K562 (cell line): ENCODE data around the gene EPHB1. TPM values are rescaled to one million over a fixed set of nuclear protein-coding genes. Genes with fewer than 3 reads are reported as not detected.

Experiments used
- ATAC-seq: fragments of 200-7000 bp; cut with Tn5 transposase; 3 replicates; pipeline ENCODE4 v1.9.1; 2020; ENCODE audit warnings: moderate library complexity
- BruUV-seq: library from RNA; stranded (reverse); fragments of 400-500 nt; replicated peaks from 2 replicates; lab custom pipeline; 2021; lab: Mats Ljungman, UMichigan
- CTCF ChIA-PET: fragments of 300-600 bp; formaldehyde crosslinking; extraction: SDS; loops from one replicate; lab custom pipeline; 2021; ENCODE audit warnings: low intra/inter-chr PET ratio; lab: Yijun Ruan, JAX
- POLR2A ChIA-PET: fragments of 300-600, 350-650 bp; sonication (Branson Sonifier 250); formaldehyde crosslinking; extraction: SDS; loops from one replicate; lab custom pipeline; 2021; ENCODE audit warnings: antibody characterized with exemption, inconsistent platforms; lab: Yijun Ruan, JAX
- DNase-seq, 4 experiments: peaks; one replicate each; pipeline versions ENCODE4 v3.0.0 to v3.0.0-alpha.2; 2011 to 2018; ENCODE audit warnings: low spot score in 3 of 4, mixed read lengths in 3 of 4; ENCODE audit errors: extremely low read depth in 1 of 4
- FAIRE-seq: peaks from 2 replicates; lab custom pipeline; 2011; peaks lifted over from hg19 to GRCh38; lab: Jason Lieb, UNC
- H2AFZ ChIP-seq: 2 replicates; pipeline ENCODE4 v1.6.0; 2011; ENCODE audit warnings: low read depth, low read length, control low read depth, inconsistent platforms
- H3K27ac ChIP-seq: fragments of 200-600 bp; 3 replicates; pipeline ENCODE4 v1.8.0; 2011; ENCODE audit warnings: low read depth, mild to moderate bottlenecking, control low read depth, inconsistent platforms, low read length, moderate library complexity, mixed read lengths; ENCODE audit errors: extremely low read depth
- H3K27me3 ChIP-seq, 2 experiments: fragments of 300-600 bp in 1 of 2; 2 replicates in 1 of 2; 3 replicates in 1 of 2; pipeline versions ENCODE4 v1.6.0 to v1.8.0; 2011; ENCODE audit warnings: inconsistent platforms in 2 of 2, low read length in 2 of 2, mild to moderate bottlenecking in 1 of 2, mixed read lengths in 1 of 2, moderate library complexity in 1 of 2; ENCODE audit not compliant: control insufficient read depth in 2 of 2, insufficient read depth in 2 of 2
- H3K36me3 ChIP-seq: fragments of 300-600 bp; 3 replicates; pipeline ENCODE4 v1.8.0; 2011; ENCODE audit warnings: mild to moderate bottlenecking, low read length, inconsistent platforms; ENCODE audit not compliant: control insufficient read depth, insufficient read depth
- H3K4me1 ChIP-seq, 2 experiments: fragments of 200-600 bp in 1 of 2; replicated peaks in 1 of 2; 2 replicates in 1 of 2; 3 replicates in 1 of 2; pipeline versions ENCODE4 v1.5.1 to v1.8.0; 2011; ENCODE audit warnings: inconsistent platforms in 2 of 2, low read length in 2 of 2, mild to moderate bottlenecking in 1 of 2, mixed read lengths in 1 of 2, moderate library complexity in 1 of 2; ENCODE audit not compliant: control insufficient read depth in 2 of 2, insufficient read depth in 2 of 2
- H3K4me2 ChIP-seq: 2 replicates; pipeline ENCODE4 v1.6.1; 2011; ENCODE audit warnings: low read length, control low read depth, inconsistent platforms, mixed read lengths; ENCODE audit not compliant: insufficient read depth
- H3K4me3 ChIP-seq: fragments of 200-600 bp; sonication (generic), shearing (Covaris generic); 2 replicates; pipeline ENCODE4 v1.5.1; 2016; ENCODE audit warnings: control low read depth, inconsistent platforms
- H3K79me2 ChIP-seq: fragments of 200-600 bp; 3 replicates; pipeline ENCODE4 v1.8.0; 2011; ENCODE audit warnings: low read length, inconsistent platforms; ENCODE audit not compliant: control insufficient read depth, insufficient read depth
- H3K9ac ChIP-seq, 2 experiments: 2 replicates each; pipeline versions ENCODE4 v1.6.0 to v1.6.1; 2011; ENCODE audit warnings: low read depth in 2 of 2, low read length in 2 of 2, control low read depth in 1 of 2, inconsistent platforms in 1 of 2, mild to moderate bottlenecking in 1 of 2, mixed read lengths in 1 of 2; ENCODE audit not compliant: insufficient read depth in 1 of 2
- H3K9me1 ChIP-seq: one replicate; pipeline ENCODE4 v1.6.0; 2011; ENCODE audit warnings: inconsistent platforms, mild to moderate bottlenecking, low read length, moderate library complexity; ENCODE audit not compliant: control insufficient read depth, insufficient read depth
- H3K9me3 ChIP-seq: replicated peaks from 2 replicates; pipeline ENCODE4 v1.5.1; 2011; ENCODE audit warnings: low read depth, low read length, inconsistent platforms; ENCODE audit not compliant: control insufficient read depth, insufficient read depth
- H4K20me1 ChIP-seq: replicated peaks from 2 replicates; pipeline ENCODE4 v1.6.1; 2011; ENCODE audit warnings: low read length, inconsistent platforms, mixed read lengths; ENCODE audit not compliant: control insufficient read depth, insufficient read depth
- FOXJ3 ChIP-seq: sonication (generic); formaldehyde crosslinking; IDR thresholded peaks from 2 replicates; pipeline ENCODE4 v1.4.0; 2020; ENCODE audit warnings: mild to moderate bottlenecking, missing genetic modification reagents
- GABPA ChIP-seq: fragments of 200-800 bp; sonication (Bioruptor generic); conservative IDR thresholded peaks from 2 replicates; pipeline ENCODE4 v1.6.1; 2016; ENCODE audit warnings: low read depth, missing genetic modification characterization, missing compliant biosample characterization
- KAT2B ChIP-seq: IDR thresholded peaks from one replicate; pipeline ENCODE4 v1.6.1; 2012; ENCODE audit warnings: low read depth, mild to moderate bottlenecking, control low read depth, inconsistent platforms, low read length, moderate library complexity
- NCOA2 ChIP-seq, 2 experiments: fragments of 450-650 bp; IDR thresholded peaks; 2 replicates each; pipeline ENCODE4 v1.6.1; 2018; ENCODE audit warnings: mild to moderate bottlenecking in 2 of 2, moderate library complexity in 1 of 2; ENCODE audit not compliant: partially characterized antibody in 2 of 2
- NFRKB ChIP-seq: fragments of 450-650 bp; IDR thresholded peaks from 2 replicates; pipeline ENCODE4 v1.6.1; 2016; ENCODE audit warnings: low read depth
- PYGO2 ChIP-seq: fragments of 450-650 bp; IDR thresholded peaks from 2 replicates; pipeline ENCODE4 v1.6.1; 2016; ENCODE audit warnings: mild to moderate bottlenecking, missing genetic modification characterization, moderate library complexity, missing compliant biosample characterization
- RAD51 ChIP-seq: fragments of 450-650 bp; IDR thresholded peaks from 2 replicates; pipeline ENCODE4 v1.7.1; 2016; ENCODE audit warnings: low read depth, mild to moderate bottlenecking, borderline replicate concordance
- SAFB2 ChIP-seq: fragments of 200-400 bp; formaldehyde crosslinking; IDR thresholded peaks from 2 replicates; pipeline ENCODE4 v1.6.1; 2018; ENCODE audit warnings: borderline replicate concordance, low read length, low read depth, moderate library complexity; ENCODE audit not compliant: severe bottlenecking
- SMARCE1 ChIP-seq: fragments of 450-650 bp; IDR thresholded peaks from 2 replicates; pipeline ENCODE4 v1.7.1; 2016; ENCODE audit warnings: mild to moderate bottlenecking
- SNAPC5 ChIP-seq: fragments of 250-450 bp; sonication (Bioruptor Pico); IDR thresholded peaks from 2 replicates; pipeline ENCODE4 v1.8.0; 2021; ENCODE audit warnings: moderate library complexity, mild to moderate bottlenecking, inconsistent platforms
- THRB ChIP-seq: fragments of 450-650 bp; formaldehyde crosslinking; conservative IDR thresholded peaks from 2 replicates; pipeline ENCODE4 v1.4.0; 2022; ENCODE audit warnings: mild to moderate bottlenecking, missing genetic modification characterization
- ZBTB2 ChIP-seq: fragments of 450-650 bp; IDR thresholded peaks from 2 replicates; pipeline ENCODE4 v1.6.1; 2016; ENCODE audit warnings: antibody characterized with exemption
- ZNF12 ChIP-seq: sonication (generic); formaldehyde crosslinking; IDR thresholded peaks from 2 replicates; pipeline ENCODE4 v1.4.0; 2020; ENCODE audit warnings: mild to moderate bottlenecking, missing genetic modification reagents
- ZNF23 ChIP-seq: fragments of 250-450 bp; sonication (Bioruptor Pico); IDR thresholded peaks from 2 replicates; pipeline ENCODE4 v1.4.0; 2020; ENCODE audit warnings: mild to moderate bottlenecking
- ZNF699 ChIP-seq: fragments of 250-450 bp; sonication (Bioruptor Pico); IDR thresholded peaks from 2 replicates; pipeline ENCODE4 v1.8.0; 2021; ENCODE audit warnings: mild to moderate bottlenecking, moderate library complexity; ENCODE audit not compliant: insufficient replicate concordance
- WGBS: fragments of 100-300 bp; shearing (Covaris generic); methylation state at CpG from one replicate; pipeline ENCODE4 v1.1.6; 2016; ENCODE audit warnings: low coverage, mixed read lengths; ENCODE audit not compliant: insufficient coverage; ENCODE audit errors: missing lambda C conversion rate; 5-methylcytosine and 5-hydroxymethylcytosine counted together
- in situ Hi-C: fragments of 300-500 bp; cut with MboI; formaldehyde crosslinking; loops from 4 replicates; pipeline ENCODE4 v1.15.0; 2018; ENCODE audit warnings: inconsistent platforms, mixed read lengths
- intact Hi-C: fragments of 100-400 bp; cut with micrococcal nuclease; formaldehyde crosslinking; loops from 2 replicates; pipeline ENCODE4 v1.14.2; 2022
- polyA plus RNA-seq, 8 experiments: library from polyadenylated mRNA; depleted of rRNA in 4 of 8; stranded (reverse) in 5 of 8; unstranded in 3 of 8; fragments of >200 nt; fragmentation: Nextera tagmentation in 2 of 8; fragmentation: Illumina TruSeq in 1 of 8; extraction: Ambion mirVana in 2 of 8; extraction: Trizol in 1 of 8; gene quantifications; 2 replicates each; pipeline versions ENCODE4 v1.2.1 to v1.2.3, GENCODE V29; 2011 to 2014; ENCODE audit warnings: inconsistent platforms in 1 of 8, missing spikeins in 1 of 8
- total RNA-seq, 7 experiments: library from RNA; depleted of rRNA in 6 of 7; stranded (reverse); fragments of >200 nt in 6 of 7; fragmentation: Illumina TruSeq in 2 of 7; extraction: Trizol in 2 of 7; gene quantifications; 2 replicates each; pipeline versions ENCODE4 v1.2.1 to v1.2.3, GENCODE V29; 2011 to 2021; ENCODE audit warnings: low replicate concordance in 1 of 7
- TF ChIP-seq, protein P1 (sequence below): fragments of 250-450 bp; sonication (Bioruptor Pico); IDR thresholded peaks from 2 replicates; pipeline ENCODE4 v1.6.1; 2021; ENCODE audit warnings: mild to moderate bottlenecking

Gene EPHB1
- total and polyA plus RNA-seq, 9 of the 15 experiments (the other 6 are each of a cell fraction or from before 2014, with no cell fraction given), result 0.29 TPM; not detected in 8

DNA sequence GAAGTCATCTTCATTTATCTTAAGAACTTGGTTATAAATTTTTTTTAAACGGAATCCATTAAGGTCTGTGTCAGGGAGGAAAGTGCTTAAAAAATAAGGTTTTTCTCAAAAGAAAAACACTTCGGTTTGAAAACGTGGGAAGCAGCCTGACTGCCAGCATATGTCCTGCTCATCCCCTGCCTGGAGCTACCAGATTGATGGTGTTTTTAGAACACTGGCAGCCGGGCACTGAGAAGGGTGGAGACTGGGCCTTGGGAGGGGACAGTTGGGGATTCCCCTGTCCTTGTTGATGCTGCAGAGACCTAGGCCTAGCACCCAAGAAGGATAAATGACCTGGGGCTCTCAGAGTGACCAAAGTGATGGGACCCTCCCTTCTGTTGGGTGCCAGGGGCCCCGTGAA is 296.9 kb downstream of the EPHB1 start:
- H3K4me2 ChIP-seq, result no peak overlapping the region
- no peak overlapping the region for H2AFZ ChIP-seq
- POLR2A ChIA-PET, result no interaction called here
- DNase-seq, result no peak
- H3K79me2 ChIP-seq, result no peaks in the 10 kb centered on the region
- TF ChIP-seq THRB (CRISPR knock-in tag), result no peak
- TF ChIP-seq, protein P1, sequence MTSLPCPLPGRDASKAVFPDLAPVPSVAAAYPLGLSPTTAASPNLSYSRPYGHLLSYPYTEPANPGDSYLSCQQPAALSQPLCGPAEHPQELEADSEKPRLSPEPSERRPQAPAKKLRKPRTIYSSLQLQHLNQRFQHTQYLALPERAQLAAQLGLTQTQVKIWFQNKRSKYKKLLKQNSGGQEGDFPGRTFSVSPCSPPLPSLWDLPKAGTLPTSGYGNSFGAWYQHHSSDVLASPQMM (CRISPR knock-in tag), result no peak
- no peak for TF ChIP-seq KAT2B
- TF ChIP-seq ZBTB2, result no peak
- TF ChIP-seq ZNF699 (CRISPR knock-in tag), result no peak
- TF ChIP-seq NCOA2 (IDR thresholded peaks at IDR 0.05; ENCODE audit: partially characterized antibody in 2 of 2), result no peak
- TF ChIP-seq RAD51, result no peak
- no peak for TF ChIP-seq SAFB2
- TF ChIP-seq SMARCE1, result no peak
- no peak for TF ChIP-seq FOXJ3 (CRISPR knock-in tag)
- TF ChIP-seq NFRKB, result no peak
- TF ChIP-seq ZNF12, result no peak
- no peak for TF ChIP-seq ZNF23
- TF ChIP-seq GABPA (tag), result no peak
- TF ChIP-seq SNAPC5 (CRISPR knock-in tag), result no peak
- no peak for TF ChIP-seq PYGO2 (tag)
- no peak for ATAC-seq
- no peaks in the 10 kb centered on the region for H3K36me3 ChIP-seq
- H3K27ac ChIP-seq, result no peak overlapping the region
- 0% methylated on average over 3 of the region's 5 CpGs for WGBS
- no peak for FAIRE-seq
- no peaks in the 10 kb centered on the region for H3K4me1 ChIP-seq
- intact Hi-C loops, result no loop called here
- no peaks in the 10 kb centered on the region for H4K20me1 ChIP-seq
- H3K9me1 ChIP-seq, result no peaks in the 10 kb centered on the region
- BruUV-seq, result no TSS peak
- H3K9ac ChIP-seq, result no peak overlapping the region
- no peaks in the 10 kb centered on the region for H3K27me3 ChIP-seq
- no peaks in the 10 kb centered on the region for H3K9me3 ChIP-seq
- CTCF ChIA-PET, result no interaction called here
- in situ Hi-C loops, result no loop called here
- H3K4me3 ChIP-seq, result no peak overlapping the region
